ENCODE results near the gene HBZ.

DNA sequence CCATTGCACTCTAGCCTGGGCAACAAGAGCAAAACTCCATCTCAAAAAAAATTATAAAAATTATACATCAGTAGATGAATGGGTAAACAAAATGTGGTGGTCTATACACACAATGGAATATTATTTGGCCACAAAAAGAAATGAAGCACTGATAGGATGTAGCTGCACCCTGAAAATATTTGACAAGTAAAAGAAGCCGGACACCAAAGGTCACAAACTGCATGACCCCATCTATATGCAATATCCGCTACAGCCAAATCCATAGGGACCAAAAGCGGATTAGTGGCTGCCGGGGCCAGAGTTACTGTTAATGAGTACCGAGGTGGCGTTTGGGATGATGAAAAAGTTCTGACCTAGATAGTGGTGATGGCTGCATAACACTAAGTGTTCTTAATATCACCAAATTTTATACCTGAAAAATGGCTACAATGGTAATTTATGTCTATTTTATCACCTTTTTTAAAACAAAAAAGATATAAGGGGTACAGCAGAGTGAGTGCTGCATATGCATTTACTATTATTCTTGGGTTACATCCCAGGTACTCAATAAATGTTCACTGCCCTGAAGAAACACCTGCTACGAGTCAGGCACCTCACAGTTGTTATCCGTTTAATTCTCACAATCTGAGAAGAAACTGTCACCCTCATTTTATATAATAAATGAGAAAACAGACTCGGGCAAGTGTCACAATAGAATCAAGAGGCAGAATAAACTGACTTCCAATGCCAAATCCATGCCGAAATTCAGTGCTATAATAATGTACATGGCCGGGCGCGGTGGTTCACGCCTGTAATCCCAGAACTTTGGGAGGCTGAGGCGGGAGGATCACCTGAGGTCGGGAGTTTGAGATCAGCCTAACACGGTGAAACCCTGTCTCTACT, 27.0 kb downstream of the HBZ start:
- TF ChIP-seq, protein P1, sequence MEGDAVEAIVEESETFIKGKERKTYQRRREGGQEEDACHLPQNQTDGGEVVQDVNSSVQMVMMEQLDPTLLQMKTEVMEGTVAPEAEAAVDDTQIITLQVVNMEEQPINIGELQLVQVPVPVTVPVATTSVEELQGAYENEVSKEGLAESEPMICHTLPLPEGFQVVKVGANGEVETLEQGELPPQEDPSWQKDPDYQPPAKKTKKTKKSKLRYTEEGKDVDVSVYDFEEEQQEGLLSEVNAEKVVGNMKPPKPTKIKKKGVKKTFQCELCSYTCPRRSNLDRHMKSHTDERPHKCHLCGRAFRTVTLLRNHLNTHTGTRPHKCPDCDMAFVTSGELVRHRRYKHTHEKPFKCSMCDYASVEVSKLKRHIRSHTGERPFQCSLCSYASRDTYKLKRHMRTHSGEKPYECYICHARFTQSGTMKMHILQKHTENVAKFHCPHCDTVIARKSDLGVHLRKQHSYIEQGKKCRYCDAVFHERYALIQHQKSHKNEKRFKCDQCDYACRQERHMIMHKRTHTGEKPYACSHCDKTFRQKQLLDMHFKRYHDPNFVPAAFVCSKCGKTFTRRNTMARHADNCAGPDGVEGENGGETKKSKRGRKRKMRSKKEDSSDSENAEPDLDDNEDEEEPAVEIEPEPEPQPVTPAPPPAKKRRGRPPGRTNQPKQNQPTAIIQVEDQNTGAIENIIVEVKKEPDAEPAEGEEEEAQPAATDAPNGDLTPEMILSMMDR (conservative IDR thresholded peaks at IDR 0.05; ENCODE audit: low read length), result no peak
- TF ChIP-seq EZH2phosphoT487 (IDR thresholded peaks at IDR 0.05; ENCODE audit: borderline replicate concordance), result no peak
